ELF-1 (cell line): ENCODE data around the gene OTUD4.
"Not testable (repeated sequence)": the region's sequence is repeated elsewhere in the genome, so short reads cannot be mapped to it uniquely, and the experiment has no call there.

Experiments
- DNase-seq: peaks from one replicate; pipeline ENCODE4 v3.0.0-alpha.2; 2016; ENCODE audit warnings: low read depth, low spot score

OTUD4 gene

GRCh38 chr4:145180298-145181090, at the start of gene OTUD4:
TSS of gene OTUD4 (minus strand) at chr4:145180589. CDS start at chr4:145179973, 616 bp downstream.
- peak; percentile 95 for DNase-seq

GRCh38 chr4:145223228-145223627, 42.8 kb upstream of the OTUD4 start:
- DNase-seq: not testable (repeated sequence)

GRCh38 chr4:145221529-145221928, 41.1 kb upstream of the OTUD4 start:
- not testable (repeated sequence) for DNase-seq

- no peak for DNase-seq
Measured at GRCh38 chr4:145219090-145219489, 38.7 kb upstream of the OTUD4 start.

GRCh38 chr4:145218251-145218650, 37.9 kb upstream of the OTUD4 start:
- DNase-seq: no peak

- no peak for DNase-seq
Measured at GRCh38 chr4:145217349-145217748, 37.0 kb upstream of the OTUD4 start.

- no peak for DNase-seq
Measured at GRCh38 chr4:145216535-145216934, 36.1 kb upstream of the OTUD4 start.

GRCh38 chr4:145213245-145213644, 32.9 kb upstream of the OTUD4 start:
- DNase-seq: no peak

- DNase-seq: no peak
Measured at GRCh38 chr4:145207934-145208333, 27.5 kb upstream of the OTUD4 start.

GRCh38 chr4:145203410-145203809, 23.0 kb upstream of the OTUD4 start:
- no peak for DNase-seq

- DNase-seq: no peak
Measured at GRCh38 chr4:145200366-145200765, 20.0 kb upstream of the OTUD4 start.

- no peak for DNase-seq
Measured at GRCh38 chr4:145199051-145199716, 18.8 kb upstream of the OTUD4 start.

- no peak for DNase-seq
Measured at GRCh38 chr4:145196747-145197146, 16.4 kb upstream of the OTUD4 start.

GRCh38 chr4:145195167-145195952, 15.0 kb upstream of the OTUD4 start:
- DNase-seq: no peak

- DNase-seq: no peak
Measured at GRCh38 chr4:145189981-145190380, 9.6 kb upstream of the OTUD4 start.

GRCh38 chr4:145186729-145187128, 6.3 kb upstream of the OTUD4 start:
- no peak for DNase-seq

- no peak for DNase-seq
Measured at GRCh38 chr4:145183581-145183980, 3.2 kb upstream of the OTUD4 start.

- DNase-seq: peak; percentile 29
Measured at GRCh38 chr4:145183023-145183422, 2.6 kb upstream of the OTUD4 start.

GRCh38 chr4:145182222-145182621, 1.8 kb upstream of the OTUD4 start:
- no peak for DNase-seq

GRCh38 chr4:145181091-145181501, 707 bp upstream of the OTUD4 start:
- DNase-seq: no peak

- DNase-seq: not testable (repeated sequence)
Measured at GRCh38 chr4:145179861-145180297, 510 bp downstream of the OTUD4 start.

GRCh38 chr4:145179281-145179860, 1.0 kb downstream of the OTUD4 start:
- peak; percentile 53 for DNase-seq
